ENCODE results near the gene LPP.

The LPP gene

DNA sequence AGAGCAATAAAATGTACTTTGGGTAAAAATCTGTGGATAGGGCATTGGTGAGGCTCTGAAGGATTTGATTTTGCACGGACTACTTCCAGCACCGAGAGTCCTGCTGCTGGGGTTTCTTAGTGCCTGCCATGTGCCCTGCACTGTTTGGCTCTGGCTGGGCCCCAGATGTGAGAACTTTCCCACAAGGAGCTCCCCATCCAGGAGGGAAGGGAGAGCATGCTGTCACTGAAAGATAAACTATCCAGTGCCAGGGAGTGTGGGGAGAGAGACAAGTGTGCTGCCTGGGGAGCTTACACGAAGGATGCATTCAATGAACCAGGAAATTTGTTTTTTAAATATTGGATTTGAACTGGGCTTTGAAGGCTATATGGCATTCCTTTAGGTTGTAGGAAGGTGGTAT lies 30.2 kb downstream of the LPP start:
- H3K9me2 ChIP-seq (replicated peaks; ENCODE audit: insufficient read depth, low read length), result no peaks in the 10 kb centered on the region
- H3K27ac ChIP-seq (ENCODE audit: low read depth, low read length), result no peak overlapping the region
- H3K9ac ChIP-seq (ENCODE audit: low read length), result no peak overlapping the region
- TF ChIP-seq EZH2phosphoT487 (conservative IDR thresholded peaks at IDR 0.05; ENCODE audit: low read length) (no peak), CTCF (IDR thresholded peaks at IDR 0.05; ENCODE audit: insufficient read depth, low read length, poor library complexity, severe bottlenecking) (no peak)
- H2AFZ ChIP-seq (ENCODE audit: low read depth, low read length, severe bottlenecking), result no peak overlapping the region
- H3K4me2 ChIP-seq (ENCODE audit: low read depth, low read length, poor library complexity, severe bottlenecking), result no peak overlapping the region
- no peaks in the 10 kb centered on the region for H3K79me2 ChIP-seq (ENCODE audit: insufficient read depth, low read length)
- no peaks in the 10 kb centered on the region for H3K9me3 ChIP-seq (ENCODE audit: insufficient read depth, low read length)
- no peaks in the 10 kb centered on the region for H3K27me3 ChIP-seq (ENCODE audit: low read length)
- no peak overlapping the region for H3K4me3 ChIP-seq (ENCODE audit: insufficient read depth, low read length, poor library complexity, severe bottlenecking)
- no peaks in the 10 kb centered on the region for H4K20me1 ChIP-seq (ENCODE audit: low read depth, low read length)
- peaks cover 7% of the 10 kb centered on the region; the same call in 1 of the 2 replicates for H3F3A ChIP-seq (ENCODE audit: insufficient read depth)
- peaks cover 3% of the 10 kb centered on the region; the same call in 1 of the 2 replicates for H3K36me3 ChIP-seq (ENCODE audit: low read length)

- Histone ChIP-seq H3K79me2 (ENCODE audit: insufficient read depth, low read length) (no peaks in the 10 kb centered on the region), H3K9ac (ENCODE audit: low read length) (no peak overlapping the region), H3K4me2 (ENCODE audit: low read depth, low read length, poor library complexity, severe bottlenecking) (no peak overlapping the region), H3K27me3 (ENCODE audit: low read length) (no peaks in the 10 kb centered on the region), H3K4me3 (ENCODE audit: insufficient read depth, low read length, poor library complexity, severe bottlenecking) (no peak overlapping the region), H4K20me1 (ENCODE audit: low read depth, low read length) (no peaks in the 10 kb centered on the region), H3F3A (ENCODE audit: insufficient read depth) (peaks cover 7% of the 10 kb centered on the region; the same call in 1 of the 2 replicates), H3K27ac (ENCODE audit: low read depth, low read length) (no peak overlapping the region), H2AFZ (ENCODE audit: low read depth, low read length, severe bottlenecking) (no peak overlapping the region), H3K36me3 (ENCODE audit: low read length) (peaks cover 3% of the 10 kb centered on the region; the same call in 1 of the 2 replicates), H3K9me3 (ENCODE audit: insufficient read depth, low read length) (no peaks in the 10 kb centered on the region), H3K9me2 (replicated peaks; ENCODE audit: insufficient read depth, low read length) (no peaks in the 10 kb centered on the region)
- TF ChIP-seq CTCF (IDR thresholded peaks at IDR 0.05; ENCODE audit: insufficient read depth, low read length, poor library complexity, severe bottlenecking) (no peak), EZH2phosphoT487 (conservative IDR thresholded peaks at IDR 0.05; ENCODE audit: low read length) (no peak)
Observed at GRCh38 chr3:188184649-188185048, 30.7 kb downstream of the LPP start.

DNA sequence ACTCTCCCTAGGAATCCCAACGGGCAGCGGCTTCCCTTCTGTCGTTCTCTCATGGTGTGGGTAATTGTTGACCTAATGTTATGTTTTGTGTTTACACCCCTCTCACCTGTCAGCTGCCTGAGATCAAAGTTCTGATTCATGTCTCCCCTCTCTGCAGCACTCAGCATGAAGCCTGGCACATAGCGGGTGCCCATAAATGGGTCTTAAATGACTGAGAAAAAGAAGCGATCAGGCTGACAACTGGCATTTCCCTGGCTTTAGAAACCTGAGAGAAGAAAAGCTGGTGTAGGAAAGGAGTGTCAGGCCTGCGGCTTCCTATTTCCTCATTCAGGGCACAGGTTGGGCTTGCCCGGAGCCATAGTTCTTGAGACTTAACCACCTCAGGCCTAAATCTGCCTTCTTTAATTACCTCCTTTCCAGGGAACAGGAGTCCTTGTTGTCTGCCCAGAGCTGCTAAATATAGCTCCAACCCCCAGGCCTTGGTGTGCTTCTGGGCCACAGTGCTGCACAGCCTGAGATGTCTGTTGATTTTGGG lies 31.8 kb downstream of the LPP start:
- H3K4me2 ChIP-seq (ENCODE audit: low read depth, low read length, poor library complexity, severe bottlenecking), result no peak overlapping the region
- H3K9me3 ChIP-seq (ENCODE audit: insufficient read depth, low read length), result no peaks in the 10 kb centered on the region
- peaks cover 3% of the 10 kb centered on the region; the same call in 1 of the 2 replicates for H3K36me3 ChIP-seq (ENCODE audit: low read length)
- H4K20me1 ChIP-seq (ENCODE audit: low read depth, low read length), result no peaks in the 10 kb centered on the region
- no peak overlapping the region for H2AFZ ChIP-seq (ENCODE audit: low read depth, low read length, severe bottlenecking)
- TF ChIP-seq CTCF (IDR thresholded peaks at IDR 0.05; ENCODE audit: insufficient read depth, low read length, poor library complexity, severe bottlenecking), result no peak
- no peak for TF ChIP-seq EZH2phosphoT487 (conservative IDR thresholded peaks at IDR 0.05; ENCODE audit: low read length)
- H3K79me2 ChIP-seq (ENCODE audit: insufficient read depth, low read length), result no peaks in the 10 kb centered on the region
- no peak overlapping the region for H3K9ac ChIP-seq (ENCODE audit: low read length)
- H3F3A ChIP-seq (ENCODE audit: insufficient read depth), result peaks cover 7% of the 10 kb centered on the region; the same call in 1 of the 2 replicates
- H3K4me3 ChIP-seq (ENCODE audit: insufficient read depth, low read length, poor library complexity, severe bottlenecking), result no peak overlapping the region
- H3K27ac ChIP-seq (ENCODE audit: low read depth, low read length), result no peak overlapping the region
- no peaks in the 10 kb centered on the region for H3K9me2 ChIP-seq (replicated peaks; ENCODE audit: insufficient read depth, low read length)
- H3K27me3 ChIP-seq (ENCODE audit: low read length), result no peaks in the 10 kb centered on the region

All from SU-DHL-6 (cell line).